GM18498 (cell line): Measurements from ENCODE around the gene TMEM38A.
"Not testable (repeated sequence)": the region's sequence is repeated elsewhere in the genome, so short reads cannot be mapped to it uniquely, and the experiment has no call there.

Experiments used
- ATAC-seq: cut with Tn5 transposase; IDR thresholded peaks from one replicate; pipeline ENCODE4 v1.9.1; 2021; ENCODE audit warnings: mild to moderate bottlenecking, moderate library complexity; ENCODE audit not compliant: unreplicated experiment

TMEM38A gene

DNA sequence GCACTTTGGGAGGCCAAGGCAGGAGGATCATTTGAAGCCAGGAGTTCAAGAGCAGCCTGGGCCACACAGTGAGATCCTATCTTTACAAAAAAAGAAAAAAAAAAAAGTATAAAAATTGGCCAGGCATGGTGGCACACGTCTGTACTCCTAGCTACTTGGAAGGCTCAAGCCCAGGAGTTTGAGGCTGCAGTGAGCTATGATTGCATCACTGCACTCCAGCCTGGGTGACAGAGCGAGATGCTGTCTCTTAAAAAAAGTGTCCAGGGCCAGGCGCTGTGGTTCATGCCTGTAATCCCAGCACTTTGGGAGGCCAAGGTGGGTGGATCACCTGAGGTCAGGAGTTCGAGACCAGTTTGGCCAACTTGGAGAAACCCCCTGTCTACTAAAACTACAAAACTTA, 12.9 kb downstream of the TMEM38A start:
- not testable (repeated sequence) for ATAC-seq

DNA sequence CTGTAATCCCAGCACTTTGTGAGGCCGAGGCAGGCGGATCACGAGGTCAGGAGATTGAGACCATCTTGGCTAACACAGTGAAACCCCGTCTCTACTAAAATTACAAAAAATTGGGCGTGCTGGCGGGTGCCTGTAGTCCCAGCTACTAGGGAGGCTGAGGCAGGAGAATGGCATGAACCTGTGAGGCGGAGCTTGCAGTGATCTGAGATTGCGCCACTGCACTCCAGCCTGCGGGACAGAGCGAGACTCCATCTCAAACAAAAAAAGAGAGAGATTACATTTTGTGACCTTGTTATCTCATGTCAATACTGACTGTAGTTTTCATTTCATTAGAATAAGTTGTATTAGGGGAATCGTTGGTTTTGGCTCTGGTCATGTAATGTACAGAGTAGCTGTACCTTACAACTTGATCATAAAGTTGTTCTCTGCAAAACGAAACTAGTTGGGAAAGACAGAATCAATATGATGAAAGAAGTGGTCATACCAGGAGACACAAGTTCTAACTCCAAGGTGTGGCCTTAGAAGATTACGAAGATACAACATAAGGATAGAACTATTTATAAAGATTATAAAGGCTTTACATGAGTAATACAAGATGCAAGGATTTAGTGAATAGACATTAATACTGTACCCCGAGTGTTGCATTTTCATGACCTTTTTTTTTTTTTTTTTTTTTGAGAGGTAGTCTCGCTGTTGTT, 15.3 kb downstream of the TMEM38A start:
- ATAC-seq: no peak

DNA sequence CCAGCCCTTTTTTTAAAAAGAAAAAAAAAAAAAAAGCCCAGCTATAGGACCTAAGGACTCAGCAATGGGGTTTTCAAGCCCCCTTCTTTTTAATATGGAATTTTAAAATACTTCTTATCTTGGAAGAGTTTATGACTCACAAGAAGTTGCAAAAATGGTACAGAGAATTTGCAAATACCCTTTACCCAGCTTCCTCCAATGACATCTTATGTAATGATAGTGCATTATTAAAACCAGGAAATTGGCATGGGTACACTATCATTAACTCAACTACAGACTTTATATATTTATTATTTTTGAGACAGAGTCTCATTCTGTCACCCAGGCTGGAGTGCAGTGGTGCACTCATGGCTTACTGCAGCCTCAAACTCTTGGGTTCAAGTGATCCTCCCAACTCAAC, 16.1 kb downstream of the TMEM38A start:
- no peak for ATAC-seq

DNA sequence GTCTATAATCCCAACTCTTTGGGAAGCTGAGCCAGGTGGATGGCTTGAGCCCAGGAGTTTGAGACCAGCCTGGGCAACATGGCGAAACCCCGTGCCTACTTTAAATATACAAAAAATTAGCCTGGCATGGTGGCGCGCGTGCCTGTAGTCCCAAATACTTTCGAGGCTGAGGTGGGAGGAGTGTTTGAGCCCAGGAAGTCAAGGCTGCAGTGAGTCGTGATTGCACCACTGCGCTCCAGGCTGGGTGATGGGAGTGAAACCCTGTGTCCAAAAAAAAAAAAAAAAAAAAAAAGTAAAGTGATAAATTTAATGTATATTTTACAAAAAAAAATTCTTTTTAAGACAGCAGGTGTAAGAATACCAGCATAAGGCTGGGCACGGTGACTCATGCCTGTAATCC, 17.6 kb downstream of the TMEM38A start:
- no peak for ATAC-seq

DNA sequence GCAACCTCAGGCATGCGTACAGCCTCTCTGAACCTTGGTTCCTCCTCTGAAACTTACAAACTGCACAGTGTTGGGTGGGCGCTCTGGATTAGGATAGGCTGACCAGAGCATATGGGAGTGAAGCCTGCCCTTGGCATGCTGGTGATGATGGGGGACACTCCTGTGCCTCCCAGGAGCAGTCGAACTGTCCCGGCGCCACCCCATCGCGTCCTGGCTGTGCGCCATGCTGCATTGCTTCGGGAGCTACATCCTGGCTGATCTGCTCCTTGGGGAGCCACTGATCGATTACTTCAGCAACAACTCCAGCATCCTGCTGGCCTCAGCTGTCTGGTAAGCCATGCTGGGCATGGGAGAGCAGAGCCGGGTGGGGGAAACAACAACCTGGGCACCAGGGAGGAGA, 18.9 kb downstream of the TMEM38A start:
- ATAC-seq: no peak

DNA sequence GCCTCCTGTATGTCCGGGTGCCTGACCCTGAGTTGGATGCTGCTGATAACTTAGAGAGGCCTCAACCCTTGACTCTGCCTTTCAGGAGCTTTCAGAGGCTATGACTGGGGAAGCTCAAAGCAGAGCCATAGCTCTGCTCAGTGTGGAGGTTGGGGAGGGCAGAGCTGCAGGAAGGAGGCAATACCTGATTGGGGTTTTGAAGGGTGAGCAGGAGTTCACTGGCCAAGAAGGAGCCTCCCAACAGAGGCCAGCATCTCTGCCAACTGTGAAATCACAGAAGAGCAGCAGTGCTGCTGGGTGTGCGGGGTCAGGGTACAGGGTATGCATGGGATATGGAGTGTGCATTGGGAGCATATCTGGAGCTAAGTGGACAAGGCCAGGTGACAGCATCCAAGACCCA, 21.6 kb downstream of the TMEM38A start:
- ATAC-seq: no peak

DNA sequence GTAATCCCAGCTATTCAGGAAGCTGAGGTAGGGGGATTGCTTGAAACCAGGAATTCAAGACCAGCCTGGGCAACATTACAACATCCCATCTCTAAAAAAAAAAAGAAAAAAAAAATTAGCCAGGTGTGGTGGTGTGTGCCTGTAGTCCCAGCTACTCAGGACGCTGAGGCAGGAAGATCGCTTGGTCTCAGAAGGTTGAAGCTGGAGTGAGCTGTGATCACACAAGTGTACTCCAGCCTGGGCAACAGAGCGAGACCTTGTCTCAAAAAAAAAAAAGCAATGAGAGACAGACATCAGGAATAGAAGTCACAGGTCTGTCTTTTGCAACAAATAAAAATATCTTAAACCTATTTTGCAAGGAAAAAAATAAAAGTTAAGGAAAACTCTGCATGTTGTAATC, 23.3 kb downstream of the TMEM38A start:
- no peak for ATAC-seq

DNA sequence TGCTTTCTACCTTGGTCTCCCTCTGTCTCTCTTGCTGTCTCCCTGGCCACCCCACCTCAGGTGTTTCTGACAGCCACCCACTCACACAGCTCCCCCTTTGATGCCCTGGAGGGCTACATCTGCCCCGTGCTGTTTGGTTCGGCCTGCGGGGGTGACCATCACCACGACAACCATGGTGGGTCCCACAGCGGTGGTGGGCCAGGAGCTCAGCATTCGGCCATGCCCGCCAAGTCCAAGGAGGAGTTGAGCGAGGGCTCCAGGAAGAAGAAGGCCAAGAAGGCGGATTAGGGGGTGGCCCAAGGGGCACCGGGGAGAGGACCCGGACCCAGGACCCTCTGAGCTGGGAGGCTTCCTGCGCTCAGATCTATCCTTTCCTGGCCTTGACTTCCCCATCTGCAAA, 27.1 kb downstream of the TMEM38A start:
- no peak for ATAC-seq

DNA sequence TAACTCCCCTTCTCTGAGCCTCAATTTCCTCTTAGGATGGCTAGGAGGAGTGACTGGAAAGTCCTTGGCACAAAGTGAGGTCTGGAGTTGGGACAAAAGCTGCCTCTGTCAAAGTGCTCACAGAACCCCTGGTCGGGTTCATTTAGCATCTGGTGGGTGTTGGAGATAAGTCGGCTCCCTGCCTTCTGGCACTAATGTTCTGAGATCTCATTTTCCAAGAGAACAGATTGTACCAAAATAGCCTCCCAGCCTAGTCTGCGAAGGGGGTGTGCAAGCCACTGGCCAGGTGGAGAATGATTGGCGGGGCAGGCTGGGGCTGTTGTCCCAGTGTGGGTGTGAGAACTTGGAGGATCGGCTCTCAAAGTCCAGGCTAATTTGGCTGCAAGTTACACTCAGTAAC, 38.0 kb downstream of the TMEM38A start:
- no peak for ATAC-seq

DNA sequence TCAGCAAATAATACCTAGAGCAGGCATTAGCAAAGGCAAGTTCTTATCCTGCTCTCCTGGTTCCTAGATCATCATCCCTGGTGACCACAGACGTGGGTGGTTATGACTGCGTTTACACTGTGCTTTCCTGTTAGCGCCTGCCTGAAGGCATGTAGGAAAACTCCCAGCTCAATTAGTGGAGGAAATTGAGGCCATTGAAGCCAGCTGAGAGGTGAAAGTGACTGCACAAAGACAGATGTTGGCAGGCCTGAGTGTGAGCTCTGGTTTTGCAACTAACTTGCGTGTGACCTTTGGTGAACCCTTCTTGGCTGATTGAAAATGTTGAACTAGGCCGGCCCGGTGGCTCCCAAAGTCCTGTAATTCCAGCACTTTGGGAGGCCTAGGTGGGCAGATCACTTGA, 41.2 kb downstream of the TMEM38A start:
- ATAC-seq: no peak

DNA sequence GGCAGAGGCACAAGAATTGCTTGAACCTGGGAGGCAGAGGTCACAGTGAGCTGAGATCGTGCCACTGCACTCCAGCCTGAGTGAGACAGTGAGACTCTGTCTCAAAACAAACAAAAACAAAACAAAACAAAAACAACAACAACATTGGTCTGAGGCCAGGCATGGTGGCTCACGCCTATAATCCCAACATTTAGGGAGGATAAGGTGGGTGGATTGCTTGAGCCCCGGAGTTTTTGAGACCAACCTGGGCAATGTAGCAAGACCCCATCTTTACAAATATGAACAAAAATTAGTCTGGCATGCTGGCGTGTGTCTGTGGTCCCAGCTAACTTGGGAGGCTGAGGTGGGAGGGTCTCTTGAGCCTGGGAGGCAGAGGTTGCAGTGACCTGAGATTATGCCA, 42.7 kb downstream of the TMEM38A start:
- no peak for ATAC-seq

DNA sequence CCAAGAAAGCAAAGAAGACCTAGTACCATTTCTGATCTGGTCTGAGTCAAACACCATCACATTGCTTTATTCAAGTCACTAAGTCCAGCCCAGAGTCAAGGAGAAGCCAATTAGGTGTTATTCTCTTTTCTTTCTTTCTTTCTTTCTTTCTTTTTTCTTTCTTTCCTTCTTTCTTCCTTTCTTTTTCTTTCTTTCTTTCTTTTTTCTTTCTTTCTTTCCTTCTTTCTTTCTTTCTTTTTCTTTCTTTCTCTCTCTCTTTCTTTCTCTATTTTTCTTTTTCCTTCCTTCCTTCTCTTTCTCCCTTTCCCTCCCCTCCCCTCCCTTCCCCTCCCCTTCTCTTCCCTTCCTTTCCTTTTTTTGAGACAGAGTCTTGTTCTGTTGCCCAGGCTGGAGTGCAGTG, 49.9 kb downstream of the TMEM38A start:
- ATAC-seq: not testable (repeated sequence)

DNA sequence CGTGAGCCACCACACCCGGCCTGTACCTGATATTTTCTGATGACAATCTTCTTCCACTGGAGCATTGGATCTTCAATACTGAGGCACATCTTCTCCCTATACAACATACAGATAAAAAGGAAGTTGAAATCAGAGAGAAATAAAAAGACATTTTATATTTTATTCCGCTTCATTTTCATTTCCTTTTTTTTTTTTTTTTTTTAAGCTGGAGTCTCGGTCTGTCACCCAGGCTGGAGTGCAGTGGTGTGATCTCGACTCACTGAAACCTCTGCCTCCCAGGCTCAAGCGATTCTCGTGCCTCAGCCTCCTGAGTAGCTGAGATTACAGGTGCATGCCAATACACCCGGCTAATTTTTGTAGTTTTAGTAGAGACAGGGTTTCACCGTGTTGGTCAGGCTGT, 51.4 kb downstream of the TMEM38A start:
- ATAC-seq: not testable (repeated sequence)

DNA sequence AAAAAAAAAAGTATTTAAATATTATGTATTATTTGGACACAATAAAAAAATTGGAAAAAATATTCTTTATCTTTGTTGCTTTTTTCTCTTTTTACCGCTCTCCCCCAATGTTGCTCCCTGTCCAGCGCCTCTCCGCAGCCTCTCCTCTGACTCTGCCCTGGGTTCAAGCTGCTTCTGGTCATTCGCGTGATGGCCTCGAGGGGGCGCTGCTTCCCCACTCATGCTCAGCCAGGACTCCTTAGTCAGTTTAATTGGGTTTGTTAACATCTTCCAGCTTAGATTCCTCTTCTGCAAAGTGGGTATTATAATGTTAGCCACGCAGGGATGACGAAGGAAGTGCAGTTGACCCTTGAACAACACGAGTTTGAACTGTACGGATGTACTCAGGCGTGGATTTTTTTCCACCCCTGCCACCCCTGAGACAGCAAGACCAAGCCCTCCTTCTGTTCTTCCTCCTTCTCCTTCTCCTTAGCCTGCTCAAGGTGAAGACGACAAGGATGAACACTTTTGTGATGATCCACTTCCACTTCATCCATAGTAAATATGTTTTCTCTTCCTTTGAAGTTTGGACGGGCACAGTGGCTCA, 53.9 kb downstream of the TMEM38A start:
- no peak for ATAC-seq

DNA sequence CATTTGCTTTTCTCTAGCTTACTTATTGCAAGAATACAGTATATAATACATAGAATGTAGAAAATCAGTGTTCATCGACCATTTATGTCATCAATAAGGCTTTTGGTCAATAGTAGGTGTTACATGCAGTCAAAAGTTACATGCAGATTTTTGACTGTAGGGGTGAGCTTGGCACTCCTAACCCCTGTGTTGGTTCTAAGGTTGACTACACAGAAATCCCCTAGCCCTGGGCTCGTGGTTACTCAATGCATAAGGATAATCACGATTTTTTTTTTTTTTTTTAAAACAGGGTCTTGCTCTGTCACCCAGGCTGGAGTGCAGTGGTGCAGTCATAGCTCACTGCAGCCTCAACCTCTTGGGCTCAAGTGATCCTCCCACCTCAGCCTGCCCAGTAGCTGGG, 54.7 kb downstream of the TMEM38A start:
- ATAC-seq: no peak

DNA sequence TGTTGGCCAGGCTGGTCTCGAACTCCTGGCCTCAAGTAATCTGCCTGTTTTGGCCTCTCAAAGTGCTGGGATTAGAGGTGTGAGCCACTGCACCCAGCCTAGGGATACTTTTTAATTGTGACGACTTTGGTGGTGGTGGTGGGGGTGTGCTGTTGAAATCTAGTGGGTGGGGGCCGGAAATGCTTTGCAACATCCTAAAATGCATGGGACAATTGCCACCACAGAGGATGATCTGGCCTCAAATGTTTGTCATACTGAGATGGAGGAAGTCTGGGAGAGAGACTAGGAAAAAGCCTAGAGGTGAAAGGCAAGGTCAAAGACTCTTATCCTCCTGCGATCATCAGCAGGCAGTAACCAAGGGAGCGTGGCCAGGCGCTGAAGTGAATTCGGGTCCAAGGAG, 60.1 kb downstream of the TMEM38A start:
- ATAC-seq: no peak

DNA sequence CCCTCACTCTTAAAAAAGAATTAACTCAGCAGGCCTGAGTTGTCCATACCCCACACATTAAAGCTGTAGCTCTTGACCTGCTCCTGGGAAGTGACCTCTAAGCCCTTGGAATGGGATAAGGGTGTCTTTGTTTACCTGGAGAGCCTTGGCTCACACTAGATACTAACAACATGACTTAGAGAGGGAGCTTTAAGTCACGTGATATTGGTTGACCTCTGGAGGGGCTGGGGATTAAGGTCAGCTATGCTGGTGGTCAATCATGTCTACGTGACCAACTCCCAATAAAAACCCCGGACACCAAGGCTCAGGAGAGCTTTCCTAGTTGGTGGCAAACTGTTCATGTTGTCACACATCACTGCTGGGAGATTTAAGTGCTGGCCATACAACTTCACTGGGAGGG, 61.7 kb downstream of the TMEM38A start:
- ATAC-seq: no peak

DNA sequence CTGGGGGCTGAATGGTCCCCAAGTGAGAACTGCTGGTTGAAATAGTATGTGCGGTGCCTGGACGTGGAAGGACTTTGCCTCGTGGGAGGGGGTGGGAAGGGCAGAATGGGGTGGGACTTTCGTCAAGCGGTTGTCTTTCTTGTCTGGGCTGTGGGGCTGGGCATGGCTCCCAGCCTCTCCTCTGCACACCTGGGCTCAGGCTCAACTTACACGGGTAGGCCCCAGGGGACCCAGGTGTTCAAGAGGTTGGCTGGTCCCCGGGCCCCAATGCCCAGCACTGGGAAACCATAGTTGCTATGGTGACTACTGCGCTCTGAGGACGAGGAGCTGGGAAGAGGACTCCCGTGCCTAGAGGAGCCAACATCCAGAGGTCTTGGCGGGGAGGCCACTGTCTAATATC, 66.0 kb downstream of the TMEM38A start:
- no peak for ATAC-seq

DNA sequence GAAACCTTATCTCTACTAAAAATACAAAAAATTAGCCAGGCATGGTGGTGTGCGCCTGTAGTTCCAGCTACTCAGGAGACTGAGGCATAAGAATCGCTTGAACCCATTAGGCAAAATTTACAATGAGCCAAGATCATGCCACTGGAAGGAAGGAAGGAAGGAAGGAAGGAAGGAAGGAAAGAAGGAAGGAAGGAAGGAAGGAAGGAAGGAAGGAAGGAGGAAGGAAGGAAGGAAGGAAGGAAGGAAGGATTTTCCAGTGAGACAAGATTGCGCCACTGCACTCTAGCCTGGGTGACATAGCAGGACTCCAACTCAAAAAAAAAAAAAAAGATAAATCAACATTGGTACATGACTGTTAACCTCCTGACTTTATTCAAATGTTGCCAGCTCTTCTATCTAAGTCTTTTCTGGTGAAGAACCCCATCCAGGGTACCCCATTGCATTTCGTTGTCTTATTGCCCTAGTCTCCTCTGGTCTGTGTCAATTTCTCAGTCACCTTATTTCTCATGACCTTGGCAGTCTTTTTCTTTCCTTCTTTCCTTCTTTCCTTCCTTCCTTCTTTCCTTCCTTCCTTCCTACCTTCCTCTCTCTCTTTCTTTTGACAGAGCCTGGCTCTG, 74.8 kb downstream of the TMEM38A start:
- ATAC-seq: not testable (repeated sequence)

DNA sequence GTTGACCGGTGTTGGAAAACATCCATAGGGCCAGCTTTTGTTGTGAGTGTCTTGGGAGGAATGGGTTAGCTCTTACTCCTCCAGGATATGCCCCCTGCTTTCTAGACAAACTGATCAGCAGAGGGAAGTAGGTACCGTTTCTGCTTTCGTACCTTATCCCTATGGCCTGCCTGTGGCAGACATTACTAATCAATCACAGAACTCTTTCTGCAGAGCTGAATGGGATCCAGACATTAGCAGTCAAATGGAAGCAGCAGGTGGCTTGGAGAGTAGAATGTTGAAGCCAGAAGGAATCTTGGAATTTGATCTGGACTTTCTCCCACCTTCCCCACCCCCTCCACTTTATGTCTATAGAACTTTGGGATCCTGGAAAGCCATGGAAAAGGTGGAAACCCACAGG, 75.8 kb downstream of the TMEM38A start:
- ATAC-seq: no peak

DNA sequence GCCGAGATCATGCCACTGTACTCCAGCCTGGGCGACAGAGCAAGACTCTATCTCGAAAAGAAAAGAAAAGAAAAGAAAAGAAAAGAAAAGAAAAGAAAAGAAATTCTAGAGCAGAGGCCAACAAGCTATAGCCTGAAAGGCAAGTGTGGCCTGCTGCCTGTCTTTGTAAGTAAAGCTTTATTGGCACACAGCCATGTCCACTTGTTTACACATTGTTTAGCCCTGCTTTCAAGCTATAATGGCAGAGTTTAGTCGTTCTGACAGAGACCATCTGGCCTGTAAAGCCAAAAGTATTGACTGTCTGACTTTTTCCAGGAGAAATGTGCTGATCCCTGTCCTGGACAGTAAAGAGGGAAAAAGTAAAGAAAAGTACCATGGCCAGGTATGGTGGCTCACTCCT, 77.0 kb downstream of the TMEM38A start:
- no peak for ATAC-seq

DNA sequence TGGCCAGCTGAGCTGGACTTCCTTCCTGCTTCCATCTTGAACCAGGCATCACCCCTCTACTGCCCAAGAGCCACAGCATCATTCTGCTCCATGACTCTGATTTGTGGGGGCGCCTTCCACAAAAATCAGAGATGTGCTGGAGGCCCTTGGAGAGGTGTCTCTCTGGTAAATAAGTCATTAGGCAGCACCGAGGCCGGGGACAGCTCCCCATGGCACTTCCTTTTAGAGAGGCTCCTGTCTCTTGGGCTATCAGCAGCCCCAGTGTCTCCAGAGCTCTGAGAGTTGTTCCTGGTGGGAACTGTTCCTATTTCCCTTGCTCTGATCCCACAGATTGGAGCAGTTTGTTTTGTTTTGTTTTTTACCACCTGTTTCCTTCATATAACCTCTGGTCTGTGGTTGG, 78.6 kb downstream of the TMEM38A start:
- no peak for ATAC-seq
